GM21529 (cell line): ENCODE results near the gene ATP6V1F.
A peak's percentile ranks its signal among the peaks of the same experiment; 100 is the strongest.

Experiments
- ATAC-seq: cut with Tn5 transposase; IDR thresholded peaks from one replicate; pipeline ENCODE4 v1.9.1; 2021; ENCODE audit not compliant: unreplicated experiment

Gene ATP6V1F

DNA sequence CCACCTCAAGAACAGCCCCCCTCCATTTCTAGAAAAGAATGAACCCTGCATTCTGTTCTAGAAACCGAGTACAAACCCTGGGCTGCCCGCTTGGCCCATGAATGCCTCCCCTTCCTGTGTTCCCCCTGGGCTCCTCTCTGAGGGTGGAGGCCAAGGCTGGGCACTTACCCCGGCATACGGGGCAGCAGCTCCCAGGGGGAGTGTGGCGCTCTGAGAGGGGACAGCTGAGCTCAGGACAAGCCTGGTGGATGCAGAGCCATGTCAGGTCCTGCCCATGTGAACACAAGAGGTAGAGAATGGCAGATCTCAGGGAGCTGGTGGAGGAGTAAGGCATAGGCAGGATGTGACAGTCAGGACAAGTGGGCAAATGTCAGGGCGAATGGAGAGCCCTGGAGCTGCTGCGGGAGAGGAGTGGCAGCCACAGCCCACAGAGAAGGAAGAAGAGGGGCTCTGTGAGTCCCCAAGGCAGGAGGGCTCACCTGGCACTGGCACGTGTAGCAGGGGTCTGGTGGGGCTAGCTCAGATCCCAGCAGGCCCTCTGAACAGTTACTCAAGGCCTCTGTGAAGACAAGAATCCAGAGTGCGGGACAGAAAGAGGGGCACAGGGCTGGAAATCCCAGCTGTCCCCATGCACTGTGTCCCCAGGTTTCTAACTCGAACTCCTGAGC is 18.9 kb downstream of the ATP6V1F start:
- no peak for ATAC-seq

DNA sequence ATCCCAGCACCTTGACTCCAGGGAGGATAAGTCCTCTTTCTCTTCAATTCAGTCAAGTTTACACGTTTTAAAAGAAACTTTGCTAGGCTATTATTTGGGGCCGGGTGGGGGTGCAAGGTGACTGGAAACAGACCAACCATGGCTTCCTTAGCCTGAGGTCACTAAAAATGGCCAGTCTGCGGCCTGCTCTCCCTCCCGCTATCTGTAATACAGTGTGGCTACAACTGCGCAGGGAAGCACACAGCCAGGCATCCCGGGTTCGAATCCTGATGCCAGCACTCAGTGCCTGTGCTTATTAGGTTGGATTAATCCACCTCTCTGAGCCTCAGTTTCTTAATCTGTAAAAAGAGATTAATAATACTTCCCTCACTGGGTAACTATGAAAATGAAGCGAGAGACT is 19.5 kb downstream of the ATP6V1F start:
- ATAC-seq, result no peak

DNA sequence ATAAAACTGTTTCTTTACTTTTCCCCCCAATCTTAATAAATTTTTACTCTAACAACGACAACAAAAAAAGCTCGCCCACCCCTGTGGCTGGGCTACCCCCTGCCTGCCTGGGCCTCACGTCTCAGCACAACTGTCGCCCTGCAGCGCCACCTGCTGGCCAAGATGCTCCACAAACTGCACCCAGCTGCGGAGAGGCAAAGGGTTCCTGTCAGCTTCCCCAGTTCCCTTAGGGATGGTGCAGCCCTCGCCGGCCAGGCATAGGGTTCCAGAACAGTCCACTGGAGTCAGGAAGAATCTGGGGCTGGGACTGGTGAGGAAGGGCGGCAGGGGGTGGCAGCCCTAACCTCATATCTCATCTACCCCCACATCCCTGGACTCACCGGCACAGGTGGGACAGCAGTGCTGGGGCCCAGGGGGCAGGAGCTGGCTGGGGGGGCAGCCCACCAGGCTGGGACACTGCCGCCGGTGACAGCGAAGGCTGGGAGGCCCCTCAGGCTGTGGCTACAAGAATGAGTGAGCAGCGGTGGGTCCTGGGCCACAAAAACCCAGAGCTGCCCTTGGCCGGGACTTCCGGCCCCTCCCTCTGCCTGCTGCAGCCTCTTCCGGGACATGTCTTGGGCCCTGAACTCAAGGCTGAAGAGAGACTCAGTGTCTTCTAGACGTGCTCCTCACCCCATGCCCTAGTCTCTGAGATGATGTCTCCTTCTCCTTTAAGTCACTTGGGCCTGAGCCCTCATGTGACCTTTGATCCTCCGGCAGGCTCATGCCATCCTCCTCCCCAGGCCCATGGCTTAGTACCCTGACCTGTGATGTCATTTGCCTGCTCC is 21.2 kb downstream of the ATP6V1F start:
- ATAC-seq, result peak; percentile 80

GRCh38 chr7:128884561-128885369 is 22.1 kb downstream of the ATP6V1F start:
- no peak for ATAC-seq

GRCh38 chr7:128885370-128886187 is 22.9 kb downstream of the ATP6V1F start:
- ATAC-seq, result no peak

- no peak for ATAC-seq
These were observed 23.9 kb downstream of the ATP6V1F start for GRCh38 chr7:128886391-128887168.

DNA sequence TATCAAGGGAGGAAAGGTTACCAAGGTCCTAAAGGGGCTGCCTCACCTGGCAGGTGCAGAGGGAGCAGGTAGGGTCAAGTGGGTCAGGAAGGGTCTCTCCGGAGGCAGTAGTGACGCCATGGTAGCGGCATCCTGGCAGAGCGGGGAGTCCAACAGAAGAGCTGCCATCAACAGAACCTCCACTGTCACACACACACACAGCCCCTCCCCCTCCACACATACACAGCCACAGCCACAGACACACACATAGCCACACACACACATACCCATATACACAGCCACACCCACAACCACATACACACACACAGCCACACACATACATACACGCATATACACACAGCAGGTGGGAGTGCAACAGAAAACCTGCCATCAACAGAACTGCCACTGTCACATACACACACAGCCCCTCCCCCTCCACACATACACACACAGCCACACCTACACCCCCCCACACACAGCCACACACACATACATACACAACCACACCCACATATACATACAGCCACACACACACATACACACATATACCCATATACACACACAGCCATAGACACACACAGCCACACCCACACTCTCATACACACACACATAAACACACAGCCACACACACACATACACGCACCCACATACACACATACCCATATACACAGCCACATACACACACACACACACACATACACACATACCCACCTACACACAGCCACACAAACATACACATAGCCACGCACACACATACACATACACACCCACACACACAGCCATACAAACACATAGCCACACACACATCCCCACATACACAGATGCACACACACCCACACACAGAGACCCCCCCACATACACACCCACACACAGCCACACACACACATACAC is 24.7 kb downstream of the ATP6V1F start:
- no peak for ATAC-seq

DNA sequence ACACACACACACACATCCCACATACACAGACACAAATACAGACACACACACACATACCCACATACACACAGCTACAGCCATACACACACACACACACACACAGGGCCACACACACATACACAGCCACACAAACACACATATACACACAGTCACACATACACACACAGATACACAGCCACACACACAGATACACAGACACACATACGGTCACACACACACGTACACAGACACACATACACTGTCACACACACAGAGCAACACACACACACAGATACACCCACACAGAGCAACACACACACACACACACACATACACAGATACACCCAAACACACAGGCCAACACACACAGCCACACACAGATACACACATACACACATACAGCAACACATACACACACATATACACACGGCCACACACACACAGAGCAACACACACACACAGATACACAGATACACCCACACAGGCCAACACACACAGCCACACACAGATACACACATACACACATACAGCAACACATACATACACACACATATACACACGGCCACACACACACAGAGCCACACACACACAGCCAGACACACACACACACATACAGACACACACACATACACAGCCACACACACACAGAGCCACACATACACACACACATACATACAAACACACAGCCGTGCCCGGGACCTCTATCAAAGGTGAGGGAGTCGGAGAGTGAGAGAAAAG is 25.5 kb downstream of the ATP6V1F start:
- ATAC-seq, result no peak

GRCh38 chr7:128888756-128889095 is 26.1 kb downstream of the ATP6V1F start:
- no peak for ATAC-seq

DNA sequence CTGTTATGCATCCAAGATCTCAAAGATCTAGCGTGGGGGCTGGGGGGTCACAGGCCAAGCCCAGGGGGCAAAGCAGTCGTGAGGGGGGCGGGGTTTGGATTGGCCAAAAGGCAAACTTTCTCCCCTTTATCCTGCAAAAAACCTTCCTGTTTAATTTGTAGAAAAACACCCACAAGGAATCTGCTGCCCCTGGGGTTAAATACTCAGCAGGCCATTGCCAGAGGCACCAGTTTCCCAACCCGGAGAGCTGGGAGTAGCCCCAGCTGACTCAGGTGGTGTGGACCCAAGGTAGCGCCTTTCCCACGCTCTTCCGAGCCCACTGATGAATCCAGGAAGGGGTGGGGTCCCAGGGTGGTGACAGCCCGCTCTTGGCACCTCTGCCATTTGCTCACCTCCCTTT is 26.5 kb downstream of the ATP6V1F start:
- no peak for ATAC-seq

DNA sequence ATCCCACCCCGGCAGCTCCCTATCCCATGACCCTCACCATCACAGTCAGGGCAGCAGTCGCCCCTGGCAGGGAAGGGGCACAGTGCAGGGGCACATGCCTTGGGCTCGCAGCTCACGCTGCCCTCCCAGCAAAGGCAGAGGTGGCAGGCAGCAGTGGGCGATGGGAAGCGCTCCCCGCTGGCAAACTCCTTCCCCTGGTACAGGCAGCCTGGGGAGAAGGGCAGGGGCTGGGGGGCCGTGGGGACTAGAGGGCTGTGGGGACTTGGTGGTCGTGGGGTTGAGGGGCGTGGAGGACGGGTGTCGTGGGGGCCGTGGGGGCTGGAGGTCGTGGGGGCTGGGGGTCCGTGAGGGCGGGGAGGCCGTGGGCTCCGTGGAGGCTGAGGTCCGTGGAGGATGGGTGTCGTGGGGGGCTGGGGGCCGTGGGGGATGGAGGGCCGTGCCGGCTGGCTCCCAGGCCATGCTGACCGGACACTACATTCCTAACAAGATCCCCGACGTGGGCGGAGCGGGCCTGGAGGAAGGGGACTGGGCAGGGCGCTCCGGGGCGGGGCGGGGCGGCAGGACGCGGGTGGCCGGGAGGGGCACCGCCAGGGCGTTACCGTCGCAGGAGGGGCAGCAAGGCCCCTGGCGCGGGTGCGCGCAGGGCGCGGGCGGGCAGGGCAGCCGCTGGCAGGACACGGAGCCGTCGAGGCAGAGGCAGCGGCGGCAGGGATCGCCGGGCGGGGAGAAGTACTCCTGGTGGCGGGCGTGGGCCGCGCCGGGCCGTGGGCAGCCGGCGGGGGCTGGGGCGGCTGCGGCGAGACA is 27.9 kb downstream of the ATP6V1F start:
- no peak for ATAC-seq

DNA sequence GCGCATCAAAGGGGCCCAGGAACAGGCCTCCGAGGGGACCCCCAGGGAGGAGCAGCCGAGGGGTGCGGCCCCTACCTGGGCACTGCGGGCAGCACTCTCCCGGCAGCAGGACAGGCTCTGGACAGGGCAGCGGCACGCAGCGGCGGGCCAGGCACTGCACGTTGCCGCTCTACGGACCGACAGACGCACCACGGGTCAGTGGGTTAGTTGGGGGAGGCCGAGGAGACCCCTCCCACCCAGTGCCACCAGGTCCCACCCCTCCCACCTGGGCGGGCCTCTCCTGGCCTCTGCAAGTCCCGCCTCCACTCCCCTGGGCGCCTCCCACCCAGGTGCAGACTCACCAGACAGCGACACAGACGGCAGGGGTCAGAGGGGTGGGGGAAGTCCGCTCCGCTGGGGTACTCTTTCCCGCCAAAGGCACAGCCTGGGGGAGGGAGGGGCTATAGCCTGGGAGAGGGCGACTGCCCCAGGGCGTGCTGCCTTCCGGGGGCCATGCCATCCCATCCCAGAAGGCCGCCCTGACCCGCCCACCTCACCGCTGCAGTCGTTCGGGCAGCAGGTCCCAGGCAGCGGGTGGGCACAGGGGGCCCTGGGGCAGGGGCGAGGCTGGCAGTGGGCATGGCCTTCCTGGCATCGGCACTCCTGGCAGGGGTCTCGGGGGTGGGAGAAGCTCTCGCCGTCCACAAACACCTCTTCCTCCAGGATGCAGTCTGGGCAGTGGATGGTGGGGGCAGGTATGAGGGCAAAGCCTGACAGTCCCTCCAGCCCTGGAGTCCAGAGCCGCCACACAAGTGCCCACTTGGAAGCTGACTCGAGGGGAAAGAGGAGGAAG is 28.7 kb downstream of the ATP6V1F start:
- ATAC-seq, result no peak

DNA sequence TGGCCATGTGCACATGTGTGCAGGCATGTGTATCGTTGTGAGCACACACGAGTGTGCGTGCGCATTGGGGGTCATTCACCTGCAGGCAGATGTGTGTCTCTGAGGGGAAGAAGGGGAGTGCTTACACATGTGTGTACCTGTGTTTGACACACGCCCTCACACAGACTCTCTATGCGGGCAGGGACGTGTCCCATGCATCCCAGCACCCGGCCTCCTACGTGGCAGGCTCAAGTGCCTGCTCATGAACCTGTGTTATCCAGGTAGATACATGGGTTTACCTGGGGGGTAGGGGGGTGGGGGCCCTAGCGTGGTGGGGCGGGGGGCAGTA is 29.2 kb downstream of the ATP6V1F start:
- ATAC-seq, result no peak

DNA sequence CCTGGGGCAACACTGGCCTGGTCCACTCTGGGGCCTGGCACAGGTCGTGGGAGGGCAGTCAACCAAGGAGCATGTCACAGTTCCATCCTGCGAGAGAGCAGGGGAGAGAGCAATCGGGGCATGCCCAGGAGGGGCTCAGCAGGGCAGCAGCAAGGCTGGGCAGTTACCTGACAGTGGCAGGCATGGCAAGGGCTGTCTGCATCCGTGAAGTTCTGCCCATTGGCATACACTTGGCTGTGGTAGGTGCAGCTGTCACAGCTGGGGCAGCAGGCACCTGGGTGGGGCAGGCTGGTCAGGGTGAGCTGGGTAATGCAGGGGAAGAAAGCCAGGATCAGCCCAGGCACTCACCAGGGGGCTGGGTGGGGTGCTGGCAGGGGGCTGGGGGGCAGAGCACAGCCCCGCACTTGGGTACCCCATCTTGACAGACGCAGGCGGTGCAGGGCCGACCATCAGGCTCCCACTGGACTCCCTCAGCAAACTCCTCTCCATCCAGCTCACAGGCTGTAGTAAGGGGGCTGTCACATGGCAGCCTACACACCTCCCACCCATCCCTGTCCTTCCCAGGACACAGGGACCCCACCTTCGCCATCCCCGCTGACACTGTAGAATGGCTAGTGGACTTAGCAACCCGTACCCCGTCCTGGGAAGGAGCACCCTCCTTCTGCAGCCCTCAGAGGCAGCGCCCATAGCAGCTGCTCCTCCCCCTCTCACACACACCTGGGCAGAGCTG is 30.0 kb downstream of the ATP6V1F start:
- no peak for ATAC-seq

DNA sequence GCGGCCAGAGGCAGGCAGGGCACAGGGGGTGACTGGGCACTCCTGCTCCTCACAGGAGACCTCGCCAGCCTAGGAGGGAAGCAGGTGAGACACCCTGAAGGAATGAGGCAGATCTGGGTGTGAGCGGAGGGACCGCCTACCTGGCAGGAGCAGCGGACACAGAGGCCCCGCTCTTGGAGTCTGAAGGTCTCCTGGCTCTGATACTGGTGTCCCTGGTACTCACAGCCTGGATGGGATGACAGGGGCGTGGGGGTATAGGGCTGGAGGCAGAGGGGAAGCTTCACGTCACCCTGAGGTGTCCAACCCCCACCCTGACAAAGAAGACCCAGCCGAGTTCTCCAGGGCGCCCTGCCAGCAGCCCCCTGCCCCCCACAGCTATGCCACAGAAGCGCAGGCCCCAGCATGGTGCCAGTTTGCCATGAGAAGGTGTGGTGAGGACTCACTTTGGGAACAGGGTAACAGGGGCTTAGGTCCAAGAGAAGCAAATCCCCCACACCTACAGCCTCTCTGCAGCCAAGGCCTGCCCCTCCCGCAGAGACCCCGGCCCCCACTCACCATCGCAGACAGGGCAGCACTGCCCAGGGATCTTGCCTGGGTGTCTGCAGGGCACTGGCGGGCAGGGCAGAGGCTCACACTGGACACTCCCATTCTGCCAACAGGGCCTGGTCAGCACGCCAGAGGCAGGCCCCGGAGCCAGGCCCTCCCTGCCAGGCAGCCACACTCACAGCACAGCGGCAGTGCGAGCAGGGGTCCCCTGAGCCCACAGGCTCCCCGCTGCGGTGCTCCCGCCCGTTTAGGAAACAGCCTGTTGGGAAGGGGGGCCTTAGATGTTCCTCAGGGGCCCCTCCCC is 30.8 kb downstream of the ATP6V1F start:
- no peak for ATAC-seq

- no peak for ATAC-seq
These were observed 31.4 kb downstream of the ATP6V1F start for GRCh38 chr7:128894101-128894440.
